K562 (cell line): Measurements from ENCODE around the gene CREB5. TPM values are rescaled to one million over a fixed set of nuclear protein-coding genes. Genes with fewer than 3 reads are reported as not detected.

Experiments used
- ATAC-seq: fragments of 200-7000 bp; cut with Tn5 transposase; 3 replicates; pipeline ENCODE4 v1.9.1; 2020; ENCODE audit warnings: moderate library complexity
- BruUV-seq: library from RNA; stranded (reverse); fragments of 400-500 nt; replicated peaks from 2 replicates; lab custom pipeline; 2021; lab: Mats Ljungman, UMichigan
- CTCF ChIA-PET: fragments of 300-600 bp; formaldehyde crosslinking; extraction: SDS; loops from one replicate; lab custom pipeline; 2021; ENCODE audit warnings: low intra/inter-chr PET ratio; lab: Yijun Ruan, JAX
- POLR2A ChIA-PET: fragments of 300-600, 350-650 bp; sonication (Branson Sonifier 250); formaldehyde crosslinking; extraction: SDS; loops from one replicate; lab custom pipeline; 2021; ENCODE audit warnings: antibody characterized with exemption, inconsistent platforms; lab: Yijun Ruan, JAX
- DNase-seq, 4 experiments: peaks; one replicate each; pipeline versions ENCODE4 v3.0.0 to v3.0.0-alpha.2; 2011 to 2018; ENCODE audit warnings: low spot score in 3 of 4, mixed read lengths in 3 of 4; ENCODE audit errors: extremely low read depth in 1 of 4
- FAIRE-seq: peaks from 2 replicates; lab custom pipeline; 2011; peaks lifted over from hg19 to GRCh38; lab: Jason Lieb, UNC
- H2AFZ ChIP-seq: 2 replicates; pipeline ENCODE4 v1.6.0; 2011; ENCODE audit warnings: low read depth, low read length, control low read depth, inconsistent platforms
- H3K27ac ChIP-seq: fragments of 200-600 bp; 3 replicates; pipeline ENCODE4 v1.8.0; 2011; ENCODE audit warnings: low read depth, mild to moderate bottlenecking, control low read depth, inconsistent platforms, low read length, moderate library complexity, mixed read lengths; ENCODE audit errors: extremely low read depth
- H3K27me3 ChIP-seq, 2 experiments: fragments of 300-600 bp in 1 of 2; 2 replicates in 1 of 2; 3 replicates in 1 of 2; pipeline versions ENCODE4 v1.6.0 to v1.8.0; 2011; ENCODE audit warnings: inconsistent platforms in 2 of 2, low read length in 2 of 2, mild to moderate bottlenecking in 1 of 2, mixed read lengths in 1 of 2, moderate library complexity in 1 of 2; ENCODE audit not compliant: control insufficient read depth in 2 of 2, insufficient read depth in 2 of 2
- H3K36me3 ChIP-seq: fragments of 300-600 bp; 3 replicates; pipeline ENCODE4 v1.8.0; 2011; ENCODE audit warnings: mild to moderate bottlenecking, low read length, inconsistent platforms; ENCODE audit not compliant: control insufficient read depth, insufficient read depth
- H3K4me1 ChIP-seq, 2 experiments: fragments of 200-600 bp in 1 of 2; replicated peaks in 1 of 2; 2 replicates in 1 of 2; 3 replicates in 1 of 2; pipeline versions ENCODE4 v1.5.1 to v1.8.0; 2011; ENCODE audit warnings: inconsistent platforms in 2 of 2, low read length in 2 of 2, mild to moderate bottlenecking in 1 of 2, mixed read lengths in 1 of 2, moderate library complexity in 1 of 2; ENCODE audit not compliant: control insufficient read depth in 2 of 2, insufficient read depth in 2 of 2
- H3K4me2 ChIP-seq: 2 replicates; pipeline ENCODE4 v1.6.1; 2011; ENCODE audit warnings: low read length, control low read depth, inconsistent platforms, mixed read lengths; ENCODE audit not compliant: insufficient read depth
- H3K4me3 ChIP-seq: fragments of 200-600 bp; sonication (generic), shearing (Covaris generic); 2 replicates; pipeline ENCODE4 v1.5.1; 2016; ENCODE audit warnings: control low read depth, inconsistent platforms
- H3K79me2 ChIP-seq: fragments of 200-600 bp; 3 replicates; pipeline ENCODE4 v1.8.0; 2011; ENCODE audit warnings: low read length, inconsistent platforms; ENCODE audit not compliant: control insufficient read depth, insufficient read depth
- H3K9ac ChIP-seq, 2 experiments: 2 replicates each; pipeline versions ENCODE4 v1.6.0 to v1.6.1; 2011; ENCODE audit warnings: low read depth in 2 of 2, low read length in 2 of 2, control low read depth in 1 of 2, inconsistent platforms in 1 of 2, mild to moderate bottlenecking in 1 of 2, mixed read lengths in 1 of 2; ENCODE audit not compliant: insufficient read depth in 1 of 2
- H3K9me1 ChIP-seq: one replicate; pipeline ENCODE4 v1.6.0; 2011; ENCODE audit warnings: inconsistent platforms, mild to moderate bottlenecking, low read length, moderate library complexity; ENCODE audit not compliant: control insufficient read depth, insufficient read depth
- H3K9me3 ChIP-seq: replicated peaks from 2 replicates; pipeline ENCODE4 v1.5.1; 2011; ENCODE audit warnings: low read depth, low read length, inconsistent platforms; ENCODE audit not compliant: control insufficient read depth, insufficient read depth
- H4K20me1 ChIP-seq: replicated peaks from 2 replicates; pipeline ENCODE4 v1.6.1; 2011; ENCODE audit warnings: low read length, inconsistent platforms, mixed read lengths; ENCODE audit not compliant: control insufficient read depth, insufficient read depth
- ASH1L ChIP-seq: fragments of 450-650 bp; IDR thresholded peaks from 2 replicates; pipeline ENCODE4 v1.6.1; 2018; ENCODE audit warnings: borderline replicate concordance, mild to moderate bottlenecking, low read depth; ENCODE audit not compliant: partially characterized antibody
- BRD9 ChIP-seq: fragments of 450-650 bp; IDR thresholded peaks from 2 replicates; pipeline ENCODE4 v1.6.1; 2018; ENCODE audit warnings: low read depth; ENCODE audit not compliant: partially characterized antibody
- CREBBP ChIP-seq: IDR thresholded peaks from one replicate; pipeline ENCODE4 v1.6.1; 2012; ENCODE audit warnings: low read depth, mild to moderate bottlenecking, control low read depth, inconsistent platforms, low read length
- ELF2 ChIP-seq: fragments of 250-450 bp; sonication (Bioruptor Pico); IDR thresholded peaks from 2 replicates; pipeline ENCODE4 v1.5.0; 2021; ENCODE audit warnings: mild to moderate bottlenecking
- FOXJ2 ChIP-seq: fragments of 200-800 bp; sonication (Bioruptor generic); IDR thresholded peaks from 2 replicates; pipeline ENCODE4 v1.6.1; 2016; ENCODE audit warnings: missing genetic modification characterization, missing compliant biosample characterization
- JUNB ChIP-seq: fragments of 450-650 bp; formaldehyde crosslinking; conservative IDR thresholded peaks from 2 replicates; pipeline ENCODE4 v1.4.0; 2020; ENCODE audit warnings: mild to moderate bottlenecking
- MIER1 ChIP-seq: fragments of 450-650 bp; IDR thresholded peaks from 2 replicates; pipeline ENCODE4 v1.6.1; 2016; ENCODE audit warnings: antibody characterized with exemption, mild to moderate bottlenecking, low read depth
- NEUROD1 ChIP-seq: fragments of 150-350 bp; IDR thresholded peaks from 2 replicates; pipeline ENCODE4 v1.6.1; 2014; ENCODE audit warnings: borderline replicate concordance, low read length, low read depth; ENCODE audit not compliant: partially characterized antibody
- PHF21A ChIP-seq: fragments of 450-650 bp; IDR thresholded peaks from 2 replicates; pipeline ENCODE4 v1.6.1; 2017; ENCODE audit warnings: low read depth, borderline replicate concordance
- TOE1 ChIP-seq, 2 experiments: fragments of 450-650 bp in 1 of 2; sonication (generic) in 1 of 2; formaldehyde crosslinking in 1 of 2; IDR thresholded peaks; 2 replicates each; pipeline versions ENCODE4 v1.7.1 to v1.8.0; 2016 to 2022; ENCODE audit warnings: borderline replicate concordance in 2 of 2, mild to moderate bottlenecking in 2 of 2, antibody characterized with exemption in 1 of 2, inconsistent platforms in 1 of 2, low read depth in 1 of 2, missing genetic modification reagents in 1 of 2, moderate library complexity in 1 of 2
- ZBTB17 ChIP-seq: fragments of 450-650 bp; formaldehyde crosslinking; IDR thresholded peaks from 2 replicates; pipeline ENCODE4 v1.4.0; 2020; ENCODE audit warnings: mild to moderate bottlenecking
- ZNF121 ChIP-seq: sonication (generic); formaldehyde crosslinking; conservative IDR thresholded peaks from 2 replicates; pipeline ENCODE4 v1.8.0; 2022; ENCODE audit warnings: missing genetic modification reagents
- WGBS: fragments of 100-300 bp; shearing (Covaris generic); methylation state at CpG from one replicate; pipeline ENCODE4 v1.1.6; 2016; ENCODE audit warnings: low coverage, mixed read lengths; ENCODE audit not compliant: insufficient coverage; ENCODE audit errors: missing lambda C conversion rate; 5-methylcytosine and 5-hydroxymethylcytosine counted together
- in situ Hi-C: fragments of 300-500 bp; cut with MboI; formaldehyde crosslinking; loops from 4 replicates; pipeline ENCODE4 v1.15.0; 2018; ENCODE audit warnings: inconsistent platforms, mixed read lengths
- intact Hi-C: fragments of 100-400 bp; cut with micrococcal nuclease; formaldehyde crosslinking; loops from 2 replicates; pipeline ENCODE4 v1.14.2; 2022
- polyA plus RNA-seq, 8 experiments: library from polyadenylated mRNA; depleted of rRNA in 4 of 8; stranded (reverse) in 5 of 8; unstranded in 3 of 8; fragments of >200 nt; fragmentation: Nextera tagmentation in 2 of 8; fragmentation: Illumina TruSeq in 1 of 8; extraction: Ambion mirVana in 2 of 8; extraction: Trizol in 1 of 8; gene quantifications; 2 replicates each; pipeline versions ENCODE4 v1.2.1 to v1.2.3, GENCODE V29; 2011 to 2014; ENCODE audit warnings: inconsistent platforms in 1 of 8, missing spikeins in 1 of 8
- total RNA-seq, 7 experiments: library from RNA; depleted of rRNA in 6 of 7; stranded (reverse); fragments of >200 nt in 6 of 7; fragmentation: Illumina TruSeq in 2 of 7; extraction: Trizol in 2 of 7; gene quantifications; 2 replicates each; pipeline versions ENCODE4 v1.2.1 to v1.2.3, GENCODE V29; 2011 to 2021; ENCODE audit warnings: low replicate concordance in 1 of 7
- TF ChIP-seq, protein P1 (sequence below): sonication (generic); formaldehyde crosslinking; IDR thresholded peaks from 2 replicates; pipeline ENCODE4 v1.8.0; 2022; ENCODE audit warnings: mild to moderate bottlenecking, low read depth, missing genetic modification reagents
- TF ChIP-seq, protein P2 (sequence below): conservative IDR thresholded peaks from 2 replicates; pipeline ENCODE4 v1.6.1; 2011; ENCODE audit warnings: low read depth, mild to moderate bottlenecking, low read length; ENCODE audit not compliant: control insufficient read depth
- TF ChIP-seq, protein P3 (sequence below): fragments of 450-650 bp; IDR thresholded peaks from 2 replicates; pipeline ENCODE4 v1.6.1; 2017; ENCODE audit warnings: mild to moderate bottlenecking, moderate library complexity
- TF ChIP-seq, protein P4 (sequence below): fragments of 450-650 bp; formaldehyde crosslinking; IDR thresholded peaks from 2 replicates; pipeline ENCODE4 v1.4.0; 2020; ENCODE audit warnings: mild to moderate bottlenecking, moderate library complexity

CREB5 gene
- total and polyA plus RNA-seq, 9 of the 15 experiments (the other 6 are each of a cell fraction or from before 2014, with no cell fraction given): 0.33 to 6.4 (median 1.8) TPM

DNA sequence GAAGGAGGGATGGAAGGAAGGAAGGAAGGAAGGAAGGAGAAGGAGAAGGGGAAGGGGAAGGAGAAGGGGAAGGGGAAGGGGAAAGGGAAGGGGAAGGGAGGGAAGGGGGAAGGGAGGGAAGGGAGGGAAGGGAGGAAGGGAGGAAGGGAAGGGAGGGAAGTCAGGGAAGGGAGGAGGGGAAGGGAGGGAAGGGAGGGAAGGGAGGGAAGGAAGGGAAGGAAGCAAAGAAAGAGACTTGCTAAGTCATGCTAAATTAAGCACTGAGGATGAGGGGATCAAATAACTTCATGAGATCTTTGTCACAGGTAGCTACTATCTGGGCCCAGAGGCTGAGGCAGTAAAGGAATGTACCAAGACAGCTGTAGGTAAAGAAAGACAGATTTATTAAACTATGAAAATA is 429.4 kb downstream of the CREB5 start (continued):
- TF ChIP-seq, protein P1, sequence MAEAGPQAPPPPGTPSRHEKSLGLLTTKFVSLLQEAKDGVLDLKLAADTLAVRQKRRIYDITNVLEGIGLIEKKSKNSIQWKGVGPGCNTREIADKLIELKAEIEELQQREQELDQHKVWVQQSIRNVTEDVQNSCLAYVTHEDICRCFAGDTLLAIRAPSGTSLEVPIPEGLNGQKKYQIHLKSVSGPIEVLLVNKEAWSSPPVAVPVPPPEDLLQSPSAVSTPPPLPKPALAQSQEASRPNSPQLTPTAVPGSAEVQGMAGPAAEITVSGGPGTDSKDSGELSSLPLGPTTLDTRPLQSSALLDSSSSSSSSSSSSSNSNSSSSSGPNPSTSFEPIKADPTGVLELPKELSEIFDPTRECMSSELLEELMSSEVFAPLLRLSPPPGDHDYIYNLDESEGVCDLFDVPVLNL (CRISPR knock-in tag): no peak
- TF ChIP-seq, protein P2, sequence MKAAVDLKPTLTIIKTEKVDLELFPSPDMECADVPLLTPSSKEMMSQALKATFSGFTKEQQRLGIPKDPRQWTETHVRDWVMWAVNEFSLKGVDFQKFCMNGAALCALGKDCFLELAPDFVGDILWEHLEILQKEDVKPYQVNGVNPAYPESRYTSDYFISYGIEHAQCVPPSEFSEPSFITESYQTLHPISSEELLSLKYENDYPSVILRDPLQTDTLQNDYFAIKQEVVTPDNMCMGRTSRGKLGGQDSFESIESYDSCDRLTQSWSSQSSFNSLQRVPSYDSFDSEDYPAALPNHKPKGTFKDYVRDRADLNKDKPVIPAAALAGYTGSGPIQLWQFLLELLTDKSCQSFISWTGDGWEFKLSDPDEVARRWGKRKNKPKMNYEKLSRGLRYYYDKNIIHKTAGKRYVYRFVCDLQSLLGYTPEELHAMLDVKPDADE: no peak
- TF ChIP-seq ASH1L (no peak), CREBBP (no peak), ZBTB17 (CRISPR knock-in tag) (no peak), MIER1 (no peak)

DNA sequence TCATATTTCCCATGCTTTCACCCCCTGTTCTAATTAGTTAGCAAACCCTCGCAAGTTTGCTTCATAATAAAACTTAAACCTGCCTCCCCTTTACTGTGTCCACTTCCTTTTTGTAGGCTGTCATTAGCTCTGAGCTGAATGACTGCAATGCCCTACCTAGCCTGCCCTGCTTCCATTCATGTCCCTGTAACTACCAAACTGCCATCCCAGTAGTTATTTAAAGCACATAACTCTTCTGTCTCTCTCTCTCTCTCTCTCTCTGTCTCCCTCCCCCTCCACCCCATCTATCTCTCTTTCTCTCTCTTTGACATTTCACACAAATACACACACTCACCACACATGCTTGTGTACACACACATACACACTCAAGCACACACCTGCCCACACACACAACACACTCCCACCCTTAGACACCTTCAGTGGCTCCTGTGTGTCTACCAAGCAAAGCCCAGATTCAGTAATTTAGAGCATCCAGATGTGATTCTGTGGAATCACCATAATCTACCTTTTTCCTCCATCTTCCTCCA is 430.5 kb downstream of the CREB5 start:
- no peak overlapping the region for H2AFZ ChIP-seq
- no peak for ATAC-seq
- no peak for DNase-seq
- BruUV-seq: no TSS peak
- H3K9me1 ChIP-seq: no peaks in the 10 kb centered on the region
- WGBS: 0% methylated on average over 1 of the region's 1 CpG
- H3K27me3 ChIP-seq: peaks cover 0 to 12% of the 10 kb centered on the region in 2 experiments
- no peaks in the 10 kb centered on the region for H4K20me1 ChIP-seq
- H3K9me3 ChIP-seq: no peaks in the 10 kb centered on the region
- no peaks in the 10 kb centered on the region for H3K4me1 ChIP-seq
- CTCF ChIA-PET: no interaction called here
- no peaks in the 10 kb centered on the region for H3K36me3 ChIP-seq
- intact Hi-C loops (no loop called here), in situ Hi-C loops (no loop called here)
- no peak overlapping the region for H3K9ac ChIP-seq
- H3K79me2 ChIP-seq: no peaks in the 10 kb centered on the region
- FAIRE-seq: no peak
- H3K4me3 ChIP-seq: no peak overlapping the region
- no peak overlapping the region for H3K27ac ChIP-seq
- POLR2A ChIA-PET: no interaction called here
- H3K4me2 ChIP-seq: no peak overlapping the region
- TF ChIP-seq NEUROD1 (no peak), FOXJ2 (no peak), ELF2 (no peak), PHF21A (no peak), BRD9 (no peak), ZNF121 (no peak), JUNB (no peak), TOE1 (IDR thresholded peaks at IDR 0.05; ENCODE audit: borderline replicate concordance) (no peak), TOE1 (CRISPR knock-in tag; IDR thresholded peaks at IDR 0.05; ENCODE audit: borderline replicate concordance, low read depth) (no peak)
- TF ChIP-seq, protein P3, sequence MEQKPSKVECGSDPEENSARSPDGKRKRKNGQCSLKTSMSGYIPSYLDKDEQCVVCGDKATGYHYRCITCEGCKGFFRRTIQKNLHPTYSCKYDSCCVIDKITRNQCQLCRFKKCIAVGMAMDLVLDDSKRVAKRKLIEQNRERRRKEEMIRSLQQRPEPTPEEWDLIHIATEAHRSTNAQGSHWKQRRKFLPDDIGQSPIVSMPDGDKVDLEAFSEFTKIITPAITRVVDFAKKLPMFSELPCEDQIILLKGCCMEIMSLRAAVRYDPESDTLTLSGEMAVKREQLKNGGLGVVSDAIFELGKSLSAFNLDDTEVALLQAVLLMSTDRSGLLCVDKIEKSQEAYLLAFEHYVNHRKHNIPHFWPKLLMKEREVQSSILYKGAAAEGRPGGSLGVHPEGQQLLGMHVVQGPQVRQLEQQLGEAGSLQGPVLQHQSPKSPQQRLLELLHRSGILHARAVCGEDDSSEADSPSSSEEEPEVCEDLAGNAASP: no peak
- TF ChIP-seq, protein P4, sequence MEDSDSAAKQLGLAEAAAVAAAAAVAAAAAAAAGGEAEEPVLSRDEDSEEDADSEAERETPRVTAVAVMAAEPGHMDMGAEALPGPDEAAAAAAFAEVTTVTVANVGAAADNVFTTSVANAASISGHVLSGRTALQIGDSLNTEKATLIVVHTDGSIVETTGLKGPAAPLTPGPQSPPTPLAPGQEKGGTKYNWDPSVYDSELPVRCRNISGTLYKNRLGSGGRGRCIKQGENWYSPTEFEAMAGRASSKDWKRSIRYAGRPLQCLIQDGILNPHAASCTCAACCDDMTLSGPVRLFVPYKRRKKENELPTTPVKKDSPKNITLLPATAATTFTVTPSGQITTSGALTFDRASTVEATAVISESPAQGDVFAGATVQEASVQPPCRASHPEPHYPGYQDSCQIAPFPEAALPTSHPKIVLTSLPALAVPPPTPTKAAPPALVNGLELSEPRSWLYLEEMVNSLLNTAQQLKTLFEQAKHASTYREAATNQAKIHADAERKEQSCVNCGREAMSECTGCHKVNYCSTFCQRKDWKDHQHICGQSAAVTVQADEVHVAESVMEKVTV (CRISPR knock-in tag): no peak
